C4-2B (cell line): ENCODE measurements around the gene NFIA.

ENCODE experiments used
- H3K27ac ChIP-seq: fragments of 450-650 bp; 2 replicates; pipeline ENCODE4 v1.5.1; 2017
- ZFX ChIP-seq: fragments of 450-650 bp; IDR thresholded peaks from 2 replicates; pipeline ENCODE4 v1.6.1; 2017
- TF ChIP-seq, protein P1 (sequence below): fragments of 450-650 bp; conservative IDR thresholded peaks from 2 replicates; pipeline ENCODE4 v1.5.1; 2017; ENCODE audit warnings: mild to moderate bottlenecking

Gene NFIA

DNA sequence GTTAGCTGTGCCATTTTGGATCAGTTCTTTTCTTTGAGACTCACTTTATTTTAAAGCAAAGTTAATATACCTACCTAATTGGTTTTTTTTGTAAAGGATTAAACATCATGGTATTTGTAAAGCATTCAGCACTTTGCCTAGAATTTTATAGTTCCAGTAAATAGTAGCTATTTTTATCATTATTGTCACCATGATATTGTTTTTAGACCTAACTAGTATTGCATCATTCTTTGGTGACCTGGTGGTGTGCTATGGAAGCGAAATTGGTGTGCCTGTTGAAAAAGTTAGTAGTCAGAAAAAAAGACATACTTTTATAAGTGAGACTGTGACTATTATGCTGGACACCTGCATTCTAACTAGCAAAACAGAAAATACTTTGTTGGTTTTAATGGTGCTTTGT lies 81.0 kb downstream of the NFIA start:
- TF ChIP-seq, protein P1, sequence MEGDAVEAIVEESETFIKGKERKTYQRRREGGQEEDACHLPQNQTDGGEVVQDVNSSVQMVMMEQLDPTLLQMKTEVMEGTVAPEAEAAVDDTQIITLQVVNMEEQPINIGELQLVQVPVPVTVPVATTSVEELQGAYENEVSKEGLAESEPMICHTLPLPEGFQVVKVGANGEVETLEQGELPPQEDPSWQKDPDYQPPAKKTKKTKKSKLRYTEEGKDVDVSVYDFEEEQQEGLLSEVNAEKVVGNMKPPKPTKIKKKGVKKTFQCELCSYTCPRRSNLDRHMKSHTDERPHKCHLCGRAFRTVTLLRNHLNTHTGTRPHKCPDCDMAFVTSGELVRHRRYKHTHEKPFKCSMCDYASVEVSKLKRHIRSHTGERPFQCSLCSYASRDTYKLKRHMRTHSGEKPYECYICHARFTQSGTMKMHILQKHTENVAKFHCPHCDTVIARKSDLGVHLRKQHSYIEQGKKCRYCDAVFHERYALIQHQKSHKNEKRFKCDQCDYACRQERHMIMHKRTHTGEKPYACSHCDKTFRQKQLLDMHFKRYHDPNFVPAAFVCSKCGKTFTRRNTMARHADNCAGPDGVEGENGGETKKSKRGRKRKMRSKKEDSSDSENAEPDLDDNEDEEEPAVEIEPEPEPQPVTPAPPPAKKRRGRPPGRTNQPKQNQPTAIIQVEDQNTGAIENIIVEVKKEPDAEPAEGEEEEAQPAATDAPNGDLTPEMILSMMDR: no peak
- no peak for TF ChIP-seq ZFX
- no peak overlapping the region for H3K27ac ChIP-seq

DNA sequence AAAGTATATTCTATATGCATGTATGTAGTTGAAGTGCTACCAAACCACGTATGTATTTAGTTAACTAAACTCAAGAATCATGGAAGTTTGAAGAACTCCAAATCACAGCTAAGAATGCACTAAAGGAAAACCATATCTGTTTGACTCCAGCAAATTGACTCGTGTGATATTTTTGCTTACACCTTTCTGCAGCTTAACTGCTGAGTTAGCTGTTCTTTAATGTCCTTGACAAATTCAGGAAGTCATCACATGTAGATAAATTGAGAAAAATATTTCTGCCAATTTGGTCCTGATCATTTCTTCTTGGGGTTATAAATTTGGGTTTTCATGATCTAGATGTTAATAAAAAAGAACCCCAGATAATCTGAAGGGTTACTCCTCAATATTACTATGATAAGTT lies 83.0 kb downstream of the NFIA start:
- TF ChIP-seq, protein P1: no peak
- TF ChIP-seq ZFX: no peak
- no peak overlapping the region for H3K27ac ChIP-seq

DNA sequence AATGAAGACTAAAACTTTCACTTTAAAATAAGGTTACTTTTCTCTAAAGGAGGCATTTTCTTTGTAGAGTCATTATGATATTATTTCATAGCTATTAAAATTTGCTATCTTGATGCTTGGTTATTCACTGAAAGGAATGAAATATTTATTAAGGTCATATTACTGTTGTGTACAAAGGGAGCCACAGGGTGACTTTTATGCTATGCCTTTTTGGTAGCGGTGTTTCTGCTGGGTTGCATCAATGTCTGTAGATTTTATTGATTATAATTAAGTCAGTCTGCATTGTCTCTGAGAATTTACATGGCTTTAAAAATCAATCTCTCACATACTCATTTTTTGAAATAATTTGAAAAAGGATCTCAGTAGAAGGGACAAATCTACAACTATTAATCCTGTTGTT lies 84.9 kb downstream of the NFIA start:
- TF ChIP-seq, protein P1: no peak
- no peak for TF ChIP-seq ZFX
- H3K27ac ChIP-seq: no peak overlapping the region

DNA sequence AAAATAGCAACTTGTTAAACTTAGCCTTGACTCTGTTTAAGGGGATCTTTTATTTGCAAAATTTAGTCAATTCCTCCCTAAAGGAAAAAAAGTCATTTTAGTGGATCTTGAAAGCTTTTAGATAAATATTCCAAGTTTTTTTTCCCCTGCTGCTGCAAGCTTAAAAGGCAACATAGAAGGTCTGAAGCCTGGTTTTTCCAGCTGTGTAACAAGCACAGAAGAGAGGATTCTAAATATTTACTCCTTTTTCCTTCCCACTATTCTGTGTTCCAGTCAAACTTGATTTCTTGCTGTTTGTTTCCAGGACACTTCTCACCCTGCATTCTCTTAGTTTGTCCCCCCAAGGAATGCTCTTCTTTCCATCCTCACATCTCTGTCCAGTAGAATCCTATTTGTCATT lies 86.7 kb downstream of the NFIA start:
- H3K27ac ChIP-seq: no peak overlapping the region
- TF ChIP-seq, protein P1: no peak
- no peak for TF ChIP-seq ZFX

DNA sequence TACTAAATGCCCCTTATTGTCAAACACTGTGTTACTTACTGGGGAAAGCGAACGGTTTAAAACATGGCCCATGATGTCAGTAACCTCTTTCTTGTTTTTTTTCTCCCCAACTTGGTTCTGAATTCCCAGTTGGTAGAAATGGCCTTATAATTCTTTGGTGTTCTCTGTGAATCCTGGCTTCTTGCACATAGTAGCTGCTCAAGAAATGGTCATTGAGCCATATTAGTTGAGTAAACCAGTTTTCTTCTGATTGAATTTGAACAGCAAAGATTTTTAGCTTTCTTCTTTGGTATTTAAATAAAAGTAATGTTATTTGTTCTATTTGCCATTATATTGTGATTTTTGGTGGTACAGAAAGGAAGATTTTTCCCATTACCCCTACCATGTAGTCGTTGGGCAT lies 87.3 kb downstream of the NFIA start:
- no peak overlapping the region for H3K27ac ChIP-seq
- TF ChIP-seq, protein P1: no peak
- no peak for TF ChIP-seq ZFX

DNA sequence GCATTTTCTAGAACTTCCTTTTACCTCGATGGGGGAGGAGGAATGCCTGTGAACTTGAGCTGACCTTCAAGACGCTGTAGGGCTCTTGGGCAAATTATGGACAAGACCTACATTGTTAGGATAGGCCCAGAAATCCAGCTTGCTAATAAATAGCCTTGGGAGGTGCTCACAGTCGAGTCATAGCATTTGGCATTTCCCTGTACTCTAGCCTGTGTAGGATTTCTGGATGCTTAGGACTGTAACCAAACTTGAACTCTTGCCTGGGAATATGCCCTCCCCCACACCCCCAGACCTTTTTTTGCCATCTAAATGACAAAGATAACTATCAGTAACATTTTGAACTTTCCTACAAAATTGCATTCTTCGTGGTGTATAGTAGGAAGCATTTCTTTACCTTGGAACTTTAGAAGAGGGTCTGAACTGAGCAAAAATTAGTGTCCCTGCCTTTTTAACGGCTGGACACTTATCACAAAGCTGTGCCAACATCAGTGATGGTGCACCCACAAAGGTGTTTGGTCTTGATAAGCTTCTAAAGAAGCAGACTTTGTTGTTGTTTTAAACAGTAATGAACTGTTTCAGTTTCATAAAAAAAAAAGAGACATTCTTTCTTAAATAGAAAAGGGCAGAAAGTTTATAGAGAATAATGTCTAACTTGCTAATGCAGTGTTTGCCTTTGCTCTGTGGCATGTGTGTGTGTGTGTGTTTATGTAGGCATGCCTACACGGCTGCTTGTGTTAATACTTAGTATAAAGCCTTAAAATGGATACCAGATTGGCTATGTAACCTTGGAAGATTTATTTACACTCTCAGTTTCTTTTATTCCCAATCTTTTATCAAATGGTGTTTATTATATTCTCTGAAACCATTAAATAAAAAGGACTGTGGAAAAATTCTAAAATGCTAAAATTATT lies 88.2 kb downstream of the NFIA start:
- no peak for TF ChIP-seq ZFX
- no peak overlapping the region for H3K27ac ChIP-seq

DNA sequence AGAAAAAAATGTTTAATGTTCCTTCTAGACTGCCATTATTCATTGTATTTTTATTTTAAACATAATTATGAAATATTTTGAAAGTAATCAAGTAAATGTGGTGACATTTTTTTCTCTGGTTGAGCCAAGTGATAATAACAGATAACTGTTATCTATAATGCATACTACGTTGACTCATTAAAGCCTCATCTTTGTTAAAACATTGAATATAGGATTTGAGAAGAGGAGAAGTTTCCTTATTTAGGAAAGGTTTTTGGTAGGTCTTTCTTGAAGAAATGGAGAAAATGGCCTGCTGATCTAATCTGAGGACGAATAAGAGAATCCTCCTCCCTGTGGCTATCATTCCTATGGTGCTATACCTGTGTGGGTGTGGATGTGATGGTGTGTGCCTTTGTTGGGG lies 89.0 kb downstream of the NFIA start:
- no peak overlapping the region for H3K27ac ChIP-seq
- no peak for TF ChIP-seq ZFX
- TF ChIP-seq, protein P1: no peak

DNA sequence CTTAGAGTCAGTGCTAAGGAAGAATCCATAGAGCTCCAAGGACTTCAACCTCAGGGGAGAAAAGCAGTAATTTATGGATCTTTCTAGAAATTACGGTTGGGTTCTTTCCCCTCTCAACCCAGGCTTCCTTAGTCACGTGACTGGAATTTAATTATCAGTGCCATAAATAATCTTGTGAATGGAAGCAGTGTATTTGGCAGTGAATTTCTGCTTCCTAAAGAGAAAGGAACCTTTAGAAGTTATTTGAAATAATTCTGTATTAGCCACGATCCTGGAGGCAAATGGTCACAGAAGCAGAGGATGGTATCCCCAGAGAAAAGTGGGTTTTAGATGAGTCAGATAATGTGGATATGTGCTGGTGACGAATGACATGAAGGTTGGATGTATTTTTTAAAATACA lies 89.6 kb downstream of the NFIA start:
- no peak overlapping the region for H3K27ac ChIP-seq
- TF ChIP-seq ZFX: no peak
